Loucy (cell line): ENCODE measurements around the gene MAD1L1.

Source experiments
- CTCF ChIP-seq: fragments of 200-600 bp; sonication (generic); conservative IDR thresholded peaks from 2 replicates; pipeline ENCODE4 v1.5.1; 2014; ENCODE audit warnings: mild to moderate bottlenecking, antibody characterized with exemption, low read length
- EZH2phosphoT487 ChIP-seq: fragments of 200-600 bp; IDR thresholded peaks from 2 replicates; pipeline ENCODE4 v1.6.1; 2018; ENCODE audit warnings: antibody characterized with exemption, mild to moderate bottlenecking, moderate library complexity, borderline replicate concordance

- no peak for TF ChIP-seq CTCF
- TF ChIP-seq EZH2phosphoT487, result no peak
These were observed 20.8 kb downstream of the MAD1L1 start for GRCh38 chr7:2211926-2212325.
